Neural progenitor cell (in vitro differentiated cells): ENCODE results near the gene LZTS2.

Experiments
- EZH2 ChIP-seq: fragments of 200-600 bp; sonication (generic); IDR thresholded peaks from 2 replicates; pipeline ENCODE4 v1.6.1; 2017; ENCODE audit warnings: antibody characterized with exemption, mild to moderate bottlenecking, moderate library complexity
- TF ChIP-seq, protein P1 (sequence below): fragments of 200-600 bp; sonication (generic); IDR thresholded peaks from 2 replicates; pipeline ENCODE4 v1.5.1; 2017; ENCODE audit warnings: antibody characterized with exemption, mild to moderate bottlenecking

DNA sequence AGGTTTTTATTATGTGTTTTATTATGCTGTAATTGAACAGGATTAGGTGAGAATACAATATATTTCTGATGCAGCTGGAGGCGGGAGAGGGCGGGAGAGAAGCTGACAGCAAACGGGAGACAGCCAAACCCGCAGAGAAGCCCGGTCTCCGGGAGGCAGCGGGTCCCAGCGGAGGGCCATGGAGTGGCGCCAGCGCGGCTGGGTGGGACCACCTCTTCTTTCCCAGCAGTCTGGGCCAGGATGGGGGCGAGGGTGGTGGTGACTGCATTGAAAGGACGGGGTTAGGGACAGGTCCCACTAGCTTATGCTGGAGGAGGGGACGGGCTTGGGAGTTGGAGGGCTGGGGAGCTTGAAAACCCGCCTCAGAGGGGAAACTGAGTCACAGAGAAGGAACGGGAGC lies 47.7 kb downstream of the LZTS2 start:
- TF ChIP-seq EZH2, result no peak
- TF ChIP-seq, protein P1, sequence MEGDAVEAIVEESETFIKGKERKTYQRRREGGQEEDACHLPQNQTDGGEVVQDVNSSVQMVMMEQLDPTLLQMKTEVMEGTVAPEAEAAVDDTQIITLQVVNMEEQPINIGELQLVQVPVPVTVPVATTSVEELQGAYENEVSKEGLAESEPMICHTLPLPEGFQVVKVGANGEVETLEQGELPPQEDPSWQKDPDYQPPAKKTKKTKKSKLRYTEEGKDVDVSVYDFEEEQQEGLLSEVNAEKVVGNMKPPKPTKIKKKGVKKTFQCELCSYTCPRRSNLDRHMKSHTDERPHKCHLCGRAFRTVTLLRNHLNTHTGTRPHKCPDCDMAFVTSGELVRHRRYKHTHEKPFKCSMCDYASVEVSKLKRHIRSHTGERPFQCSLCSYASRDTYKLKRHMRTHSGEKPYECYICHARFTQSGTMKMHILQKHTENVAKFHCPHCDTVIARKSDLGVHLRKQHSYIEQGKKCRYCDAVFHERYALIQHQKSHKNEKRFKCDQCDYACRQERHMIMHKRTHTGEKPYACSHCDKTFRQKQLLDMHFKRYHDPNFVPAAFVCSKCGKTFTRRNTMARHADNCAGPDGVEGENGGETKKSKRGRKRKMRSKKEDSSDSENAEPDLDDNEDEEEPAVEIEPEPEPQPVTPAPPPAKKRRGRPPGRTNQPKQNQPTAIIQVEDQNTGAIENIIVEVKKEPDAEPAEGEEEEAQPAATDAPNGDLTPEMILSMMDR, result no peak
